ENCODE results near the gene NBPF8. TPM values are rescaled to one million over a fixed set of nuclear protein-coding genes. Genes with fewer than 3 reads are reported as not detected.
"Not testable (repeated sequence)": the region's sequence is repeated elsewhere in the genome, so short reads cannot be mapped to it uniquely, and the experiment has no call there.

The NBPF8 gene
- total RNA-seq, 1 donor from 2014 or later, result 8.9 TPM

DNA sequence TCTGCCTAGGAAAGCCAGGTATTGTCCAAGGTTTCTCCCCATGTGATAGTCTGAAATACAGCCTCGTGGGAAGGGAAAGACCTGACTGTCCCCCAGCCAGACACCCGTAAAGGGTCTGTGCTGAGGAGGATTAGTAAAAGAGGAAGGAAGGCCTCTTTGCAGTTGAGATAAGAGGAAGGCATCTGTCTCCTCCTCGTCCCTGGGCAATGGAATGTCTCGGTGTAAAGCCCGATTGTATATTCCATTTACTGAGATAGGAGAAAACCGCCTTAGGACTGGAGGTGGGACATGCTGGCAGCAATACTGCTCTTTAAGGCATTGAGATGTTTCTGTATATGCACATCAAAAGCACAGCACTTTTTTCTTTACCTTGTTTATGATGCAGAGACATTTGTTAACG lies 10.2 kb downstream of the NBPF8 start:
- not testable (repeated sequence) for H3K4me1 ChIP-seq (ENCODE audit: control insufficient read depth in 3 of 3, insufficient read depth in 3 of 3, low read length in 3 of 3); H3K36me3 ChIP-seq (ENCODE audit: control insufficient read depth in 3 of 3, insufficient read depth in 3 of 3, low read length in 3 of 3); H3K27me3 ChIP-seq (ENCODE audit: control insufficient read depth in 3 of 3, insufficient read depth in 3 of 3, low read length in 3 of 3); H3K27ac ChIP-seq (ENCODE audit: low read depth, low read length); H3K9ac ChIP-seq (ENCODE audit: low read depth in 1 of 3, low read length in 3 of 3); H3K9me3 ChIP-seq (ENCODE audit: control insufficient read depth in 3 of 3, low read length in 3 of 3); H3K4me3 ChIP-seq (ENCODE audit: low read length in 3 of 3)

DNA sequence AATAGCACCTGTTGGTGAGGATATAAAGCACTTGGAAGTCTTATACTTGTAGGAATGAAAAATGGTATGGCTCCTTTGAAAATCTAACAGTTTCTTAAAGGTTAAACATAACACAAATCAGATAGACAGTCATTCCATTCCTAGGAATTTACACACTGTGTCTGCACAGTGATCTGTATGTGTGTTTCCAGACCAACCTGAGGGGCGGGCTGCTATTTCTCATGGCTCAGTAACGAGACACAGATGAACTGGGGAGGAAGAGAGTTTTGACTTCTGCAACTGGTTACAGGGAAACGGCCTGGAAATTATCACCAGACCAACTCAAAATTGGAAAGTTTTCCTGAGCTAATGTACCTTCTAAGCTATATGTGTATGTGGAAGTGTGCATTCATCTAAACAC lies 16.8 kb downstream of the NBPF8 start:
- H3K4me3 ChIP-seq (ENCODE audit: low read length in 3 of 3); H3K36me3 ChIP-seq (ENCODE audit: control insufficient read depth in 3 of 3, insufficient read depth in 3 of 3, low read length in 3 of 3); H3K9me3 ChIP-seq (ENCODE audit: control insufficient read depth in 3 of 3, low read length in 3 of 3); H3K4me1 ChIP-seq (ENCODE audit: control insufficient read depth in 3 of 3, insufficient read depth in 3 of 3, low read length in 3 of 3); H3K27ac ChIP-seq (ENCODE audit: low read depth, low read length); H3K9ac ChIP-seq (ENCODE audit: low read depth in 1 of 3, low read length in 3 of 3); H3K27me3 ChIP-seq (ENCODE audit: control insufficient read depth in 3 of 3, insufficient read depth in 3 of 3, low read length in 3 of 3): not testable (repeated sequence)

DNA sequence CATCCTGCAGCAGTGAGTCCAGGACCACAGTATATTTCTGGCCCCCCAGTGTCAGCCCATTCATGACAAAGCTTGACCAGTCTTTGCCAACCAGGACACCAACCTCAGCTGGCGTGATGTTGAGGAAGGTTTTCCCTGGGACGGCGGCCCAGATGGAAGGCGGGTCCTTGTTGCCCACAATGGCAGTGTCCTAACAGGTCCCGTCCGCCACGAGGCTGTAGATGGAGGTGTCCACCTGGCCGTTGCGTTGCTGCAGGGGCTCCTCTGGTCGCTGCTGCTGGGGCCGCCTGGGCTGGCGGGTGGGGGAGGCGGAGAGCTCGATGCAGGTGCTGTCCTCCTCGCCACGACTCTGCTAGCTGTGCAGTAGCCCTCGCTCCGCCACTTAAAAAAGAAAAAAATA lies 19.0 kb downstream of the NBPF8 start:
- not testable (repeated sequence) for H3K9me3 ChIP-seq (ENCODE audit: control insufficient read depth in 3 of 3, low read length in 3 of 3); H3K4me1 ChIP-seq (ENCODE audit: control insufficient read depth in 3 of 3, insufficient read depth in 3 of 3, low read length in 3 of 3); H3K27ac ChIP-seq (ENCODE audit: low read depth, low read length); H3K27me3 ChIP-seq (ENCODE audit: control insufficient read depth in 3 of 3, insufficient read depth in 3 of 3, low read length in 3 of 3); H3K4me3 ChIP-seq (ENCODE audit: low read length in 3 of 3); H3K9ac ChIP-seq (ENCODE audit: low read depth in 1 of 3, low read length in 3 of 3); H3K36me3 ChIP-seq (ENCODE audit: control insufficient read depth in 3 of 3, insufficient read depth in 3 of 3, low read length in 3 of 3)

DNA sequence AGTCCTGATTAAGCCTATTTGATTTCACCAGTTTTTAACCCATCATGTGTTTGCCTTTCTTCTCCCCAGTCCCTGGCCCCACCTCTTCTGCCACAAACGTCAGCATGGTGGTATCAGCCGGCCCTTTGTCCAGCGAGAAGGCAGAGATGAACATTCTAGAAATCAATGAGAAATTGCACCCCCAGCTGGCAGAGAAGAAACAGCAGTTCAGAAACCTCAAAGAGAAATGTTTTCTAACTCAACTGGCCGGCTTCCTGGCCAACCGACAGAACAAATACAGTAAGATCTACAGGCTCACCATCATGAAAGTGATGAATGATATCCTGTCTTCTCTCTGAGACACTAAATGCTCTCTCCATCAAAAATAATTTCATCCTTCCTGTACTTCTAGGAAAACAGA lies 34.3 kb downstream of the NBPF8 start:
- H3K9me3 ChIP-seq (ENCODE audit: control insufficient read depth in 3 of 3, low read length in 3 of 3); H3K36me3 ChIP-seq (ENCODE audit: control insufficient read depth in 3 of 3, insufficient read depth in 3 of 3, low read length in 3 of 3); H3K27me3 ChIP-seq (ENCODE audit: control insufficient read depth in 3 of 3, insufficient read depth in 3 of 3, low read length in 3 of 3); H3K4me3 ChIP-seq (ENCODE audit: low read length in 3 of 3); H3K27ac ChIP-seq (ENCODE audit: low read depth, low read length); H3K4me1 ChIP-seq (ENCODE audit: control insufficient read depth in 3 of 3, insufficient read depth in 3 of 3, low read length in 3 of 3); H3K9ac ChIP-seq (ENCODE audit: low read depth in 1 of 3, low read length in 3 of 3): not testable (repeated sequence)

Other genes with a start within 250 kb of the NBPF8 start
- 26.6 TPM for gene SEC22B, start 238.5 kb upstream of the NBPF8 start, total RNA-seq